ENCODE results near the gene IL12RB1. TPM values are rescaled to one million over a fixed set of nuclear protein-coding genes. Genes with fewer than 3 reads are reported as not detected.

Gene IL12RB1
- total RNA-seq, 4 donors from 2014 or later: 0.30 to 0.87 TPM; not detected in 2

- Histone ChIP-seq H3K36me3 (no peaks in the 10 kb centered on the region), H3K4me1 (peaks cover 38% of the 10 kb centered on the region), H3K4me3 (no peak overlapping the region), H3K9me3 (no peaks in the 10 kb centered on the region), H3K27ac (no peak overlapping the region), H3K27me3 (no peaks in the 10 kb centered on the region)
- no peak for DNase-seq (ENCODE audit: low spot score in 2 of 2)
- WGBS: 86% methylated on average over 5 of the region's 5 CpGs
- TF ChIP-seq CTCF (IDR thresholded peaks at IDR 0.05) (no peak), EP300 (IDR thresholded peaks at IDR 0.05) (no peak), POLR2A (IDR thresholded peaks at IDR 0.05) (no peak), POLR2AphosphoS5 (IDR thresholded peaks at IDR 0.05) (no peak)
Observed at GRCh38 chr19:18113827-18114226, 27.1 kb upstream of the IL12RB1 start.

- Histone ChIP-seq H3K4me1 (peaks cover 30% of the 10 kb centered on the region), H3K27ac (no peak overlapping the region), H3K4me3 (no peak overlapping the region), H3K36me3 (no peaks in the 10 kb centered on the region), H3K9me3 (no peaks in the 10 kb centered on the region), H3K27me3 (no peaks in the 10 kb centered on the region)
- DNase-seq (ENCODE audit: low spot score in 2 of 2): peak in 1 of 2 donors; percentile 85
- WGBS: 44% methylated on average over 6 of the region's 9 CpGs
- TF ChIP-seq POLR2AphosphoS5 (IDR thresholded peaks at IDR 0.05) (no peak), CTCF (IDR thresholded peaks at IDR 0.05) (peak; percentile 74 to 87), EP300 (IDR thresholded peaks at IDR 0.05) (no peak), POLR2A (IDR thresholded peaks at IDR 0.05) (no peak)
Observed at GRCh38 chr19:18112989-18113478, 26.3 kb upstream of the IL12RB1 start.

DNA sequence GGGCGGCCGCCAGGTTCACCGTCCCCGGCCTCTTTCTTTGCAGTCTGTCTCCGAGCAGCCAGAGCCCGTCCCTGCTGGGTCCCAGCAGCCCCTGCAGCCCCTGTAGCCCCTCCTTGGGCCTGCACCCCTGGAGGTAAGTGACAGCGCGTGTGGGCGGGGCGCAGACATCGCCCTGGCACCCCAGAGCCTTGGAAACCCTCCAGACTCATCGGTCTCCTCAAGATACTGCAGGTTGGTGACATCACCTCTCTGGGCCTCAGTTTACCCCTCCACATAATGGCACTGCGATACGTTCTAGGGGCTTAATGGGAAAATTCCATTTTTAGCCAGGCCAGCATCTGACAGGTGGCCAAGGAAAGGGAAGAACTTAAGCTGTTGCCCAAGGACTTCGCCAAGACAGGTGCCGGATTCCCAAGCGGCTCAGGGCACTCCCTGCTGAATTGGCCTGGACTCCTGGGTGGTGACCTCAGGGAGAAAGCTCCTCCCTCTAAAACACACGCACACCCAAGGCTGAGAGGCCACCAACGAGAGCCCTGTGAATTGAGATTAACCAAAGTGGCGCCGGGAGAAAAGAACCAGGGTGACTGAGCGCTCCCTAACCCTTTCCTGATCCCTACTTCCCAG is 24.0 kb upstream of the IL12RB1 start:
- H3K4me3 ChIP-seq: peak overlapping the region; percentile 74
- TF ChIP-seq POLR2A (IDR thresholded peaks at IDR 0.05): no peak
- TF ChIP-seq POLR2AphosphoS5 (IDR thresholded peaks at IDR 0.05): no peak
- TF ChIP-seq EP300 (IDR thresholded peaks at IDR 0.05): no peak
- no peak for TF ChIP-seq CTCF (IDR thresholded peaks at IDR 0.05)
- no peak for DNase-seq (ENCODE audit: low spot score in 2 of 2)
- H3K36me3 ChIP-seq: no peaks in the 10 kb centered on the region
- peaks cover 19% of the 10 kb centered on the region for H3K4me1 ChIP-seq
- H3K27me3 ChIP-seq: no peaks in the 10 kb centered on the region
- peak overlapping the region; percentile 5 for H3K27ac ChIP-seq
- WGBS: 35% methylated on average over 15 of the region's 22 CpGs
- no peaks in the 10 kb centered on the region for H3K9me3 ChIP-seq

GRCh38 chr19:18109733-18110608 is 23.2 kb upstream of the IL12RB1 start:
- no peak for DNase-seq (ENCODE audit: low spot score in 2 of 2)
- H3K9me3 ChIP-seq: no peaks in the 10 kb centered on the region
- no peak for TF ChIP-seq POLR2AphosphoS5 (IDR thresholded peaks at IDR 0.05)
- no peak for TF ChIP-seq EP300 (IDR thresholded peaks at IDR 0.05)
- no peak for TF ChIP-seq POLR2A (IDR thresholded peaks at IDR 0.05)
- no peak for TF ChIP-seq CTCF (IDR thresholded peaks at IDR 0.05)
- peak overlapping the region; percentile 32 for H3K27ac ChIP-seq
- WGBS: 17% methylated on average over 14 of the region's 92 CpGs
- H3K4me1 ChIP-seq: peaks cover 19% of the 10 kb centered on the region
- peak overlapping the region; percentile 74 for H3K4me3 ChIP-seq
- no peaks in the 10 kb centered on the region for H3K27me3 ChIP-seq
- H3K36me3 ChIP-seq: no peaks in the 10 kb centered on the region

DNA sequence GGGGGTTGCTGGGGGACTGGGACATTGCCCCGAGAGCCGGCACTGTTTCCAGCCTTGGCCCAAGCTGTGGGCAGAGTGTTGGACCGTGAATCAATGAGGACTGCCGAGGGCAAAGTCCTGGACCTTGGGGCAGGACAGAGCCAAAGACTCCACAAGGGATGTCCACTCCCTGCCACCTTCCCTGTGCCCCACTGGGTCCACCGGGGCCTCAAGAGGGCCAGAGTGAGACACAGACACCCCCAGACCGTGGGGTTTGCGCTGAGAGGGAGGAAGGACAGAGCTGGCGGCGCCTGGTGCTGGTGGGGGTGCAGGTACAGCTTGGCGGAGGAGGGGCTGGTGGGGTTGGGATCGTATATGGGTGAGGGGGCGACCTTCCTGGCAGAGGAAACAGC is 22.6 kb upstream of the IL12RB1 start:
- Histone ChIP-seq H3K36me3 (no peaks in the 10 kb centered on the region), H3K4me1 (peaks cover 24% of the 10 kb centered on the region), H3K27ac (no peak overlapping the region), H3K4me3 (peak overlapping the region; percentile 74), H3K9me3 (no peaks in the 10 kb centered on the region), H3K27me3 (no peaks in the 10 kb centered on the region)
- no peak for TF ChIP-seq EP300 (IDR thresholded peaks at IDR 0.05)
- no peak for TF ChIP-seq POLR2A (IDR thresholded peaks at IDR 0.05)
- TF ChIP-seq POLR2AphosphoS5 (IDR thresholded peaks at IDR 0.05): no peak
- TF ChIP-seq CTCF (IDR thresholded peaks at IDR 0.05): no peak
- no peak for DNase-seq (ENCODE audit: low spot score in 2 of 2)
- 86% methylated on average over 8 of the region's 12 CpGs for WGBS
